Testis (tissue), 3 donors: ENCODE measurements around the gene IGFBP5. TPM values are rescaled to one million over a fixed set of nuclear protein-coding genes. Genes with fewer than 3 reads are reported as not detected.

Experiments
- DNase-seq: peaks from one replicate; pipeline ENCODE4 v3.0.0-alpha.2; 2019
- H3K27ac ChIP-seq, 2 donors: fragments of 200-600 bp; sonication (generic); one replicate each; pipeline ENCODE4 v1.5.1; 2019
- H3K27me3 ChIP-seq: fragments of 200-600 bp; sonication (generic); one replicate; pipeline ENCODE4 v1.5.1; 2019
- H3K36me3 ChIP-seq: fragments of 200-600 bp; sonication (generic); one replicate; pipeline ENCODE4 v1.5.1; 2017; ENCODE audit warnings: low read depth; ENCODE audit errors: missing control alignments
- H3K4me1 ChIP-seq: fragments of 200-600 bp; sonication (generic); one replicate; pipeline ENCODE4 v1.5.1; 2019
- H3K4me3 ChIP-seq, 2 donors: fragments of 200-600 bp; sonication (generic); one replicate each; pipeline ENCODE4 v1.5.1; 2017 to 2019
- H3K9me3 ChIP-seq: fragments of 200-600 bp; sonication (generic); one replicate; pipeline ENCODE4 v1.5.1; 2017
- CTCF ChIP-seq, 3 experiments: fragments of 450-650 bp in 2 of 3; fragments of 200-600 bp in 1 of 3; sonication (generic) in 1 of 3; IDR thresholded peaks; one replicate each; pipeline ENCODE4 v1.5.1; 2016 to 2019; ENCODE audit warnings: antibody characterized with exemption in 3 of 3, mild to moderate bottlenecking in 2 of 3, moderate library complexity in 1 of 3
- POLR2A ChIP-seq: fragments of 450-650 bp; IDR thresholded peaks from one replicate; pipeline ENCODE4 v1.6.1; 2017; ENCODE audit warnings: antibody characterized with exemption, mild to moderate bottlenecking, moderate library complexity
- WGBS, 2 donors: methylation state at CpG; one replicate each; pipeline ENCODE4 v1.1.5; 2018; 5-methylcytosine and 5-hydroxymethylcytosine counted together
- intact Hi-C: fragments of 100-400 bp; cut with DNase I; formaldehyde crosslinking; loops from one replicate; pipeline ENCODE4 v1.15.1; 2023; ENCODE audit warnings: low total_unique reads
- polyA plus RNA-seq: library from polyadenylated mRNA; stranded (reverse); fragments of 350-450 nt; fragmentation: Illumina TruSeq; extraction: RNeasy Lipid Tissue Mini Kit (QIAGEN cat#74804); gene quantifications from one replicate; pipeline ENCODE4 v1.2.3, GENCODE V29; 2014; ENCODE audit warnings: low read depth, low replicate concordance; ENCODE audit not compliant: insufficient read depth
- total RNA-seq, 2 donors: library from RNA; depleted of rRNA; stranded (reverse); fragments of >200 nt; gene quantifications; one replicate each; pipeline ENCODE4 v1.2.3, GENCODE V29; 2016

The IGFBP5 gene
- total and polyA plus RNA-seq, 3 donors from 2014 or later: 169 to 308 (median 228) TPM

- H3K9me3 ChIP-seq: no peaks in the 10 kb centered on the region
- no peak overlapping the region for H3K4me3 ChIP-seq
- peak; percentile 38 for DNase-seq
- WGBS, 2 donors: 82 to 84% methylated on average over 6 of the region's 6 CpGs
- intact Hi-C loops: no loop called here
- no peaks in the 10 kb centered on the region for H3K4me1 ChIP-seq
- H3K27me3 ChIP-seq: no peaks in the 10 kb centered on the region
- H3K36me3 ChIP-seq: no peaks in the 10 kb centered on the region
- TF ChIP-seq CTCF (IDR thresholded peaks at IDR 0.05) (no peak), POLR2A (no peak)
- H3K27ac ChIP-seq: no peak overlapping the region
These were observed 39.7 kb upstream of the IGFBP5 start for GRCh38 chr2:216735086-216735485.

- 81 to 84% methylated on average over 7 of the region's 7 CpGs for WGBS, 2 donors
- Histone ChIP-seq H3K27ac (no peak overlapping the region), H3K4me3 (no peak overlapping the region), H3K9me3 (no peaks in the 10 kb centered on the region), H3K36me3 (no peaks in the 10 kb centered on the region), H3K4me1 (no peaks in the 10 kb centered on the region), H3K27me3 (no peaks in the 10 kb centered on the region)
- TF ChIP-seq CTCF (IDR thresholded peaks at IDR 0.05) (no peak), POLR2A (no peak)
- no peak for DNase-seq
- intact Hi-C loops: no loop called here
These were observed 37.7 kb upstream of the IGFBP5 start for GRCh38 chr2:216733046-216733445.

GRCh38 chr2:216732334-216732733 is 37.0 kb upstream of the IGFBP5 start:
- 80 to 87% methylated on average over 7 of the region's 7 CpGs for WGBS, 2 donors
- intact Hi-C loops: no loop called here
- Histone ChIP-seq H3K27me3 (no peaks in the 10 kb centered on the region), H3K9me3 (no peaks in the 10 kb centered on the region), H3K27ac (no peak overlapping the region), H3K4me3 (no peak overlapping the region), H3K36me3 (no peaks in the 10 kb centered on the region), H3K4me1 (no peaks in the 10 kb centered on the region)
- TF ChIP-seq CTCF (IDR thresholded peaks at IDR 0.05) (no peak), POLR2A (no peak)
- no peak for DNase-seq

- intact Hi-C loops: no loop called here
- Histone ChIP-seq H3K4me3 (no peak overlapping the region), H3K36me3 (no peaks in the 10 kb centered on the region), H3K4me1 (no peaks in the 10 kb centered on the region), H3K27ac (no peak overlapping the region), H3K9me3 (no peaks in the 10 kb centered on the region), H3K27me3 (no peaks in the 10 kb centered on the region)
- WGBS, 2 donors: 92 to 94% methylated on average over 5 of the region's 5 CpGs
- TF ChIP-seq POLR2A (no peak), CTCF (IDR thresholded peaks at IDR 0.05) (no peak)
- no peak for DNase-seq
These were observed 36.1 kb upstream of the IGFBP5 start for GRCh38 chr2:216731465-216731864.

GRCh38 chr2:216730871-216731270 is 35.5 kb upstream of the IGFBP5 start:
- intact Hi-C loops: no loop called here
- Histone ChIP-seq H3K9me3 (no peaks in the 10 kb centered on the region), H3K4me3 (no peak overlapping the region), H3K36me3 (no peaks in the 10 kb centered on the region), H3K4me1 (no peaks in the 10 kb centered on the region), H3K27me3 (no peaks in the 10 kb centered on the region), H3K27ac (no peak overlapping the region)
- WGBS, 2 donors: 80 to 90% methylated on average over 5 of the region's 5 CpGs
- no peak for DNase-seq
- no peak for TF ChIP-seq POLR2A
- no peak for TF ChIP-seq CTCF (IDR thresholded peaks at IDR 0.05)
